Body of pancreas (tissue), 4 donors: Measurements from ENCODE around the gene TBX18. TPM values are rescaled to one million over a fixed set of nuclear protein-coding genes. Genes with fewer than 3 reads are reported as not detected.

Experiments
- ATAC-seq: fragments of 150-250 bp; one replicate; pipeline ENCODE4 v1.9.1; 2016
- DNase-seq, 4 donors: peaks; one replicate each; pipeline ENCODE4 v3.0.0-alpha.2; 2019
- H3K27ac ChIP-seq, 4 donors: fragments of 200-600 bp; sonication (generic); 1 replicate in 3 of 4; 2 replicates in 1 of 4; pipeline versions ENCODE4 v1.5.1 to v1.6.1; 2016 to 2019; ENCODE audit warnings: mild to moderate bottlenecking in 1 of 4, mixed read lengths in 1 of 4, moderate library complexity in 1 of 4
- H3K27me3 ChIP-seq, 2 donors: fragments of 200-600 bp; sonication (generic); one replicate each; pipeline ENCODE4 v1.6.0; 2016; ENCODE audit warnings: mild to moderate bottlenecking in 1 of 2
- H3K36me3 ChIP-seq, 2 donors: fragments of 200-600 bp; sonication (generic); replicated peaks in 1 of 2; 2 replicates each; pipeline ENCODE4 v1.5.1; 2016; ENCODE audit warnings: low read depth in 2 of 2; ENCODE audit not compliant: insufficient read depth in 1 of 2
- H3K4me1 ChIP-seq: fragments of 200-600 bp; sonication (generic); one replicate; pipeline ENCODE4 v1.6.0; 2016
- H3K4me3 ChIP-seq, 2 donors: fragments of 200-600 bp; sonication (generic); 1 replicate in 1 of 2; 2 replicates in 1 of 2; pipeline ENCODE4 v1.5.1; 2016 to 2019
- H3K9me3 ChIP-seq, 3 donors: fragments of 200-600 bp; sonication (generic); 1 replicate in 2 of 3; 2 replicates in 1 of 3; pipeline ENCODE4 v1.5.1; 2016
- POLR2A ChIP-seq, 3 donors: fragments of 450-650 bp; IDR thresholded peaks; one replicate each; pipeline ENCODE4 v1.6.1; 2016; ENCODE audit warnings: antibody characterized with exemption in 3 of 3, mild to moderate bottlenecking in 2 of 3
- WGBS, 2 donors: methylation state at CpG; one replicate each; pipeline ENCODE4 v1.1.5; 2017; 5-methylcytosine and 5-hydroxymethylcytosine counted together
- intact Hi-C: fragments of 100-400 bp; cut with DNase I; formaldehyde crosslinking; loops from one replicate; pipeline ENCODE4 v1.15.1; 2023
- total RNA-seq, 2 donors: library from RNA; depleted of rRNA; stranded (reverse); fragments of >200 nt; gene quantifications; one replicate each; pipeline ENCODE4 v1.1.0, GENCODE V29; 2016
- TF ChIP-seq, protein P1 (sequence below), 7 experiments: fragments of 450-650 bp in 4 of 7; fragments of 200-600 bp in 3 of 7; sonication (generic) in 3 of 7; IDR thresholded peaks; one replicate each; pipeline ENCODE4 v1.5.1; 2016 to 2019; ENCODE audit warnings: antibody characterized with exemption in 7 of 7

The TBX18 gene
- total RNA-seq, 2 donors from 2014 or later, result 0.52 to 2.0 TPM

DNA sequence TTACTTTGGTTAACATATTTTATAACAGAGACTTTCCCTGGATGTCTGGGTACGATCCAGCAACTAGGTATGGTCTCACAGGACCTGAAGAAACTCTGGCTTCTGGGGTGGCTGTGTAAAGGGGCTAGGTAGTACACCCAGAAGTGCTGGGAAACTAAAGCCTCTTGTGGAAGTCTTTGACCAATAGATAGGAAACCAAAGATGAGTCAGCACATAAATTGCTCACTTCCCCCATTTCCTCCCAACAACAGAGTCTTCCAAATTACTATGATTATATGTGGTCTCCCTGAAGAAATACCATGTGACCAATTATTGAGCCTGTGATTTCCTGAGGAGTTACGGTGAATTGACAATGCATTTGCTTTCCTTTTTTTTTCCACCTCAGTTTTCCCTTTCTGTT is 26.8 kb upstream of the TBX18 start:
- no peak for TF ChIP-seq POLR2A (IDR thresholded peaks at IDR 0.05)
- TF ChIP-seq, protein P1, sequence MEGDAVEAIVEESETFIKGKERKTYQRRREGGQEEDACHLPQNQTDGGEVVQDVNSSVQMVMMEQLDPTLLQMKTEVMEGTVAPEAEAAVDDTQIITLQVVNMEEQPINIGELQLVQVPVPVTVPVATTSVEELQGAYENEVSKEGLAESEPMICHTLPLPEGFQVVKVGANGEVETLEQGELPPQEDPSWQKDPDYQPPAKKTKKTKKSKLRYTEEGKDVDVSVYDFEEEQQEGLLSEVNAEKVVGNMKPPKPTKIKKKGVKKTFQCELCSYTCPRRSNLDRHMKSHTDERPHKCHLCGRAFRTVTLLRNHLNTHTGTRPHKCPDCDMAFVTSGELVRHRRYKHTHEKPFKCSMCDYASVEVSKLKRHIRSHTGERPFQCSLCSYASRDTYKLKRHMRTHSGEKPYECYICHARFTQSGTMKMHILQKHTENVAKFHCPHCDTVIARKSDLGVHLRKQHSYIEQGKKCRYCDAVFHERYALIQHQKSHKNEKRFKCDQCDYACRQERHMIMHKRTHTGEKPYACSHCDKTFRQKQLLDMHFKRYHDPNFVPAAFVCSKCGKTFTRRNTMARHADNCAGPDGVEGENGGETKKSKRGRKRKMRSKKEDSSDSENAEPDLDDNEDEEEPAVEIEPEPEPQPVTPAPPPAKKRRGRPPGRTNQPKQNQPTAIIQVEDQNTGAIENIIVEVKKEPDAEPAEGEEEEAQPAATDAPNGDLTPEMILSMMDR (IDR thresholded peaks at IDR 0.05), result no peak
- intact Hi-C loops, result no loop called here
- no peak overlapping the region for H3K4me3 ChIP-seq
- ATAC-seq (no peak), DNase-seq (no peak)
- no peaks in the 10 kb centered on the region for H3K4me1 ChIP-seq
- H3K27me3 ChIP-seq, result no peaks in the 10 kb centered on the region
- WGBS, 2 donors, result 31 to 56% methylated on average over 2 of the region's 2 CpGs
- no peak overlapping the region for H3K27ac ChIP-seq
- peaks cover 0 to 3% (median 0%) of the 10 kb centered on the region in 3 donors for H3K9me3 ChIP-seq
- H3K36me3 ChIP-seq, result no peaks in the 10 kb centered on the region

DNA sequence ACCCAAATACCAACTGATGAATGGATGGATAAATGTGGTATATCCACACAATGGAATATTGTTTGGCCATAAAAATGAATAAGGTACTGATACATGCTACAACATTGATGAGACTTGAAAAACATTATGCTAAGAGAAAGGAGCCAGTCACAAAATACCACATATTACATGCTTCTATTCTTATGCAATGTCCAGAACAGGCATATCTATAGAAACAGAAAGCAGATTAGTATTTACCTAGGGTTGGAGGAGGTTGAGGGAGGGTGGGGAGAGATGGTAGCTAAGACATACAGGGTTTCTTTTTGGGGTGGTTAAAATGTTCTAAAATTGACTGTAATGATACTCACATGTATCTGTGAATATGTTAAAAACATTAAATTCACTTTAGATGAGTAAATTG is 24.8 kb upstream of the TBX18 start:
- Histone ChIP-seq H3K27ac (no peak overlapping the region), H3K4me1 (no peaks in the 10 kb centered on the region), H3K36me3 (no peaks in the 10 kb centered on the region), H3K27me3 (no peaks in the 10 kb centered on the region), H3K9me3 (peaks cover 0 to 3% (median 0%) of the 10 kb centered on the region in 3 donors), H3K4me3 (no peak overlapping the region)
- TF ChIP-seq, protein P1 (IDR thresholded peaks at IDR 0.05), result no peak
- TF ChIP-seq POLR2A (IDR thresholded peaks at IDR 0.05), result no peak
- ATAC-seq, result no peak
- no peak for DNase-seq
- intact Hi-C loops, result no loop called here

DNA sequence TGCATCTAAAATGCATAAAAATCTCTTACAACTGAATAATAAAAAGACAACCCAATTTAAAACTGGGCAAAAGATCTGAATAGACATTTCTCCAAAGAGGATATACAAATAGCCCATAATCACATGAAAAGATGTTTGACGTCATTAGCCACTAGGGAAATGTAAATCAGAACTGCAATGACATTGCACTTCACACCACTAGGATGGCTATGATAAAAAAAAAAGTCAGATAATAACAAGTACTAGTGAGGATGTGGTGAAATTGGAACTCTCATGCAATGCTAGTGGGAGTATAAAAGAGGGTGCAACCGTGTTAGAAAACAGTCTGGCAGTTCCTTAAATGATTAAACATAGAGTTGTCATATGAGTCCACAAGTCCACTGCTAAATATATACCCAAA is 24.3 kb upstream of the TBX18 start:
- Histone ChIP-seq H3K4me3 (no peak overlapping the region), H3K27ac (no peak overlapping the region), H3K4me1 (no peaks in the 10 kb centered on the region), H3K27me3 (no peaks in the 10 kb centered on the region), H3K9me3 (peaks cover 0 to 3% (median 0%) of the 10 kb centered on the region in 3 donors), H3K36me3 (no peaks in the 10 kb centered on the region)
- ATAC-seq, result no peak
- WGBS, 2 donors, result 53 to 67% methylated on average over 2 of the region's 2 CpGs
- intact Hi-C loops, result no loop called here
- no peak for DNase-seq
- TF ChIP-seq, protein P1 (IDR thresholded peaks at IDR 0.05), result no peak
- no peak for TF ChIP-seq POLR2A (IDR thresholded peaks at IDR 0.05)

DNA sequence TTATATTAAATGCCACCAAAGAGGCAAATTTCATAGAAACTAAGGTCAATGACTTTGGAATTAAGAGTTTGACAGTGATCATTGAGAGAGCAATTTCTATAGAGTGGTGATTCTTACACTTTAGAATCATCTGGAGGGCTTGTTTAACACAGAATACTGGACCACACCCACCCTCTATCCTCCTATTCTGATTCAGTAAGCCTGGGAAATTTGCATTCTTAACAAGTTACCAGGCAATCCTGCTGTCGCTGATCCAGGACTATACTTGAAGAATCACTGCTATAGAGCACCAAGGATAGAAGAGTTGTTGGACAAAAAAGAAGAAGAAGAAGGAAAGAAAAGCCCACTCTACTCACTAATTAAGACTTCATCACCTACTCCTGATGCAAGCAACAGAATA is 21.3 kb upstream of the TBX18 start:
- 23 to 38% methylated on average over 1 of the region's 1 CpG for WGBS, 2 donors
- Histone ChIP-seq H3K9me3 (peaks cover 0 to 3% (median 0%) of the 10 kb centered on the region in 3 donors), H3K27ac (no peak overlapping the region), H3K36me3 (no peaks in the 10 kb centered on the region), H3K27me3 (no peaks in the 10 kb centered on the region), H3K4me1 (no peaks in the 10 kb centered on the region), H3K4me3 (no peak overlapping the region)
- TF ChIP-seq, protein P1 (IDR thresholded peaks at IDR 0.05), result no peak
- no peak for TF ChIP-seq POLR2A (IDR thresholded peaks at IDR 0.05)
- no peak for DNase-seq
- no peak for ATAC-seq
- intact Hi-C loops, result no loop called here

DNA sequence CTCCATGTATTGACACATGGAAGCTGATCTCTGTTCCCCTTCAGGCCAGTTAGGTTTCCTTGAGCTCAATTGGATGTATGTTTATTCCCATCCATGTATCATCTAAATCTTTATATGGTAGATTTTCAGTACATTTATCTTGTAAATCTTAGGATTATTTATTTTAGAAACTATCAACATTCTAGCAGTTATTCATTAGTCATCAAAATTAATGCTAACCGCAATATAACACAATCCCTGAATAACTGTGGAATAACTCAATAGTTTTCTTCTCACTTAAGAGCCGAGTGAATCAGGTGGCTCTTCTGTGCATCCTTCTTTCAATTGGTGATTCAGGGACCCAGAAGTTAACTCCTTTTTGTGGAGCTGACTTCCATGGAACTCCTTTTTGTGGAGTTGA is 15.5 kb upstream of the TBX18 start:
- TF ChIP-seq POLR2A (IDR thresholded peaks at IDR 0.05), result no peak
- TF ChIP-seq, protein P1 (IDR thresholded peaks at IDR 0.05), result no peak
- intact Hi-C loops, result no loop called here
- Histone ChIP-seq H3K4me1 (peaks cover 2% of the 10 kb centered on the region), H3K27ac (no peak overlapping the region), H3K36me3 (no peaks in the 10 kb centered on the region), H3K9me3 (no peaks in the 10 kb centered on the region), H3K4me3 (no peak overlapping the region), H3K27me3 (peaks cover 0 to 12% of the 10 kb centered on the region in 2 donors)
- 76 to 83% methylated on average over 2 of the region's 2 CpGs for WGBS, 2 donors
- DNase-seq (no peak), ATAC-seq (no peak)
